A673 (cell line): ENCODE data around the gene MYLK3.

ENCODE experiments used
- EZH2 ChIP-seq: fragments of 200-600 bp; sonication (generic); IDR thresholded peaks from 2 replicates; pipeline ENCODE4 v1.6.1; 2017; ENCODE audit warnings: borderline replicate concordance, low read depth, mild to moderate bottlenecking, mixed read lengths, antibody characterized with exemption, low read length; ENCODE audit not compliant: poor library complexity, severe bottlenecking
- TF ChIP-seq, protein P1 (sequence below): fragments of 300-800, 200-600 bp; sonication (generic); conservative IDR thresholded peaks from 2 replicates; pipeline ENCODE4 v1.5.1; 2017; ENCODE audit warnings: low read depth, mild to moderate bottlenecking, antibody characterized with exemption, low read length, moderate library complexity, mixed read lengths

DNA sequence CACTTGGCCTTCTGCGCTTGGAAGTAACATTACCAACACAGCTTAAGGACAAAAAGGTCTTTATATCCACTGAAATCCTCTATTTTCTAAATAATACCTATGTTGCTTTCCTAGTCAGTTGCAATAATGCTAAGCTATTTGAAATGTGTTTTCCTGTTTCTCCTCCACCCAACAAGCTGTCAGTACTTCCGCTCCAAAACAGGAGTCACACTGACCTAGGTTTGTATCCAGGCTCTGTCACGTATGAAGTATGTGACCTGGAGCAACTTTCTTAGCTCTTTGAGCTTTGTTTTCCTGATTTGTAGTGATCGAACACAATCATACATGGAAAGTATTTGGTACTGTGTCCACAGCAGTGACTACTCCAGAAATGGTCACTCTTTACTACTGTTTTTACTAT, 24.3 kb upstream of the MYLK3 start:
- TF ChIP-seq, protein P1, sequence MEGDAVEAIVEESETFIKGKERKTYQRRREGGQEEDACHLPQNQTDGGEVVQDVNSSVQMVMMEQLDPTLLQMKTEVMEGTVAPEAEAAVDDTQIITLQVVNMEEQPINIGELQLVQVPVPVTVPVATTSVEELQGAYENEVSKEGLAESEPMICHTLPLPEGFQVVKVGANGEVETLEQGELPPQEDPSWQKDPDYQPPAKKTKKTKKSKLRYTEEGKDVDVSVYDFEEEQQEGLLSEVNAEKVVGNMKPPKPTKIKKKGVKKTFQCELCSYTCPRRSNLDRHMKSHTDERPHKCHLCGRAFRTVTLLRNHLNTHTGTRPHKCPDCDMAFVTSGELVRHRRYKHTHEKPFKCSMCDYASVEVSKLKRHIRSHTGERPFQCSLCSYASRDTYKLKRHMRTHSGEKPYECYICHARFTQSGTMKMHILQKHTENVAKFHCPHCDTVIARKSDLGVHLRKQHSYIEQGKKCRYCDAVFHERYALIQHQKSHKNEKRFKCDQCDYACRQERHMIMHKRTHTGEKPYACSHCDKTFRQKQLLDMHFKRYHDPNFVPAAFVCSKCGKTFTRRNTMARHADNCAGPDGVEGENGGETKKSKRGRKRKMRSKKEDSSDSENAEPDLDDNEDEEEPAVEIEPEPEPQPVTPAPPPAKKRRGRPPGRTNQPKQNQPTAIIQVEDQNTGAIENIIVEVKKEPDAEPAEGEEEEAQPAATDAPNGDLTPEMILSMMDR: no peak
- no peak for TF ChIP-seq EZH2
